HepG2 (cell line): ENCODE measurements around the gene ADAMTS13. TPM values are rescaled to one million over a fixed set of nuclear protein-coding genes. Genes with fewer than 3 reads are reported as not detected.

Experiments
- ATF7 ChIP-seq, 2 experiments: fragments of 450-650 bp in 1 of 2; sonication (generic) in 1 of 2; formaldehyde crosslinking in 1 of 2; IDR thresholded peaks; 2 replicates each; pipeline versions ENCODE4 v1.4.0 to v1.6.1; 2016 to 2020; ENCODE audit warnings: antibody characterized with exemption in 1 of 2, mild to moderate bottlenecking in 1 of 2, missing genetic modification reagents in 1 of 2
- FOXP4 ChIP-seq: sonication (generic); formaldehyde crosslinking; IDR thresholded peaks from 2 replicates; pipeline ENCODE4 v1.4.0; 2020; ENCODE audit warnings: missing genetic modification reagents
- HES4 ChIP-seq: sonication (generic); formaldehyde crosslinking; IDR thresholded peaks from 2 replicates; pipeline ENCODE4 v1.9.0; 2021; ENCODE audit warnings: mild to moderate bottlenecking, missing genetic modification reagents, borderline replicate concordance
- MXD4 ChIP-seq: IDR thresholded peaks from 2 replicates; pipeline ENCODE4 v1.6.1; 2016; ENCODE audit warnings: mild to moderate bottlenecking, missing biosample characterization, missing genetic modification reagents
- PLRG1 ChIP-seq: fragments of 450-650 bp; conservative IDR thresholded peaks from 2 replicates; pipeline ENCODE4 v1.6.1; 2016
- RXRB ChIP-seq: IDR thresholded peaks from 2 replicates; pipeline ENCODE4 v1.6.1; 2016; ENCODE audit warnings: borderline replicate concordance, missing genetic modification reagents, missing compliant biosample characterization
- SNAPC2 ChIP-seq: sonication (generic); formaldehyde crosslinking; IDR thresholded peaks from 2 replicates; pipeline ENCODE4 v1.8.1; 2022; ENCODE audit warnings: mild to moderate bottlenecking, missing genetic modification reagents
- ZFP90 ChIP-seq: sonication (generic); formaldehyde crosslinking; IDR thresholded peaks from 2 replicates; pipeline ENCODE4 v1.8.0; 2022; ENCODE audit warnings: missing genetic modification reagents, mild to moderate bottlenecking, inconsistent platforms, borderline replicate concordance
- ZNF317 ChIP-seq: sonication (generic); formaldehyde crosslinking; IDR thresholded peaks from 2 replicates; pipeline ENCODE4 v1.5.0; 2020; ENCODE audit warnings: mild to moderate bottlenecking, missing genetic modification reagents
- ZNF678 ChIP-seq: sonication (generic); formaldehyde crosslinking; IDR thresholded peaks from 2 replicates; pipeline ENCODE4 v1.4.0; 2020; ENCODE audit warnings: mild to moderate bottlenecking, missing genetic modification reagents
- ZNF768 ChIP-seq: sonication (generic); formaldehyde crosslinking; IDR thresholded peaks from 2 replicates; pipeline ENCODE4 v1.4.0; 2020; ENCODE audit warnings: missing genetic modification reagents
- ZNF776 ChIP-seq: sonication (generic); formaldehyde crosslinking; IDR thresholded peaks from 2 replicates; pipeline ENCODE4 v1.4.0; 2020; ENCODE audit warnings: mild to moderate bottlenecking, missing genetic modification reagents
- polyA plus RNA-seq, 8 experiments: library from polyadenylated mRNA; depleted of rRNA in 3 of 8; stranded (reverse) in 7 of 8; unstranded in 1 of 8; fragments of >200 nt; fragmentation: Illumina TruSeq in 4 of 8; extraction: Trizol in 4 of 8; gene quantifications; 2 replicates each; pipeline versions ENCODE4 v1.2.1 to v1.2.3, GENCODE V29; 2011 to 2016; ENCODE audit warnings: low read depth in 4 of 8, missing spikeins in 1 of 8, mixed read lengths in 1 of 8; ENCODE audit not compliant: insufficient read depth in 1 of 8
- total RNA-seq, 5 experiments: library from RNA; depleted of rRNA; stranded (reverse); fragments of >200 nt; fragmentation: Illumina TruSeq; extraction: Trizol; gene quantifications; 2 replicates each; pipeline ENCODE4 v1.2.3, GENCODE V29; 2016; ENCODE audit warnings: low read depth in 1 of 5
- TF ChIP-seq, protein P1 (sequence below): sonication (generic); formaldehyde crosslinking; conservative IDR thresholded peaks from 2 replicates; pipeline ENCODE4 v1.4.0; 2020; ENCODE audit warnings: missing genetic modification reagents
- TF ChIP-seq, protein P2 (sequence below): sonication (generic); formaldehyde crosslinking; IDR thresholded peaks from 2 replicates; pipeline ENCODE4 v1.4.0; 2020; ENCODE audit warnings: mild to moderate bottlenecking, missing genetic modification reagents
- TF ChIP-seq, protein P3 (sequence below): sonication (generic); formaldehyde crosslinking; IDR thresholded peaks from 2 replicates; pipeline ENCODE4 v1.8.1; 2023; ENCODE audit warnings: missing genetic modification reagents, mild to moderate bottlenecking, borderline replicate concordance
- TF ChIP-seq, protein P4 (sequence below): sonication (generic); formaldehyde crosslinking; IDR thresholded peaks from 2 replicates; pipeline ENCODE4 v1.4.0; 2020; ENCODE audit warnings: mild to moderate bottlenecking, missing genetic modification reagents

Gene ADAMTS13
- total and polyA plus RNA-seq, 2 of the 13 experiments (the other 11 are each of a cell fraction or from before 2014, with no cell fraction given), result 0.91 to 4.5 TPM

DNA sequence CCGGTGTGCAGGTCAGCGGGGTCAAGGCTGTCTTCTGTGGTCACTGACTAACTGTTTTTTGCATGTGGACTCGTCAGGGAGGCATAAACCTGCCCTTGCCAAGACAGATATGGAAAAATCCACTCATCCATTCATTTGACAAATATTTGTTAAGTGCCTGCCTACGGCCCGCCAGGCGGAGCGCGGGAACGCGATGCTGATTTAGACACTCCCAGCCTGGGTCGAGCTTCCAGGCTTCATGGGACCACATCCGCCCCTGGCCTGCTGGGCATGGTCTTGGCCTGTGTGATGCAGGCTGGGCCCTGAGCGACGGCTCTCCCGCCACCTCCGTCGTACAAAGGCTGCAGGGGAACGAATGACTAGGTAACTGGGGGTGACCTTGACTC, 84.5 kb downstream of the ADAMTS13 start (continued):
- TF ChIP-seq, protein P1, sequence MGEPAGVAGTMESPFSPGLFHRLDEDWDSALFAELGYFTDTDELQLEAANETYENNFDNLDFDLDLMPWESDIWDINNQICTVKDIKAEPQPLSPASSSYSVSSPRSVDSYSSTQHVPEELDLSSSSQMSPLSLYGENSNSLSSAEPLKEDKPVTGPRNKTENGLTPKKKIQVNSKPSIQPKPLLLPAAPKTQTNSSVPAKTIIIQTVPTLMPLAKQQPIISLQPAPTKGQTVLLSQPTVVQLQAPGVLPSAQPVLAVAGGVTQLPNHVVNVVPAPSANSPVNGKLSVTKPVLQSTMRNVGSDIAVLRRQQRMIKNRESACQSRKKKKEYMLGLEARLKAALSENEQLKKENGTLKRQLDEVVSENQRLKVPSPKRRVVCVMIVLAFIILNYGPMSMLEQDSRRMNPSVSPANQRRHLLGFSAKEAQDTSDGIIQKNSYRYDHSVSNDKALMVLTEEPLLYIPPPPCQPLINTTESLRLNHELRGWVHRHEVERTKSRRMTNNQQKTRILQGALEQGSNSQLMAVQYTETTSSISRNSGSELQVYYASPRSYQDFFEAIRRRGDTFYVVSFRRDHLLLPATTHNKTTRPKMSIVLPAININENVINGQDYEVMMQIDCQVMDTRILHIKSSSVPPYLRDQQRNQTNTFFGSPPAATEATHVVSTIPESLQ (CRISPR knock-in tag), result no peak
- TF ChIP-seq, protein P2, sequence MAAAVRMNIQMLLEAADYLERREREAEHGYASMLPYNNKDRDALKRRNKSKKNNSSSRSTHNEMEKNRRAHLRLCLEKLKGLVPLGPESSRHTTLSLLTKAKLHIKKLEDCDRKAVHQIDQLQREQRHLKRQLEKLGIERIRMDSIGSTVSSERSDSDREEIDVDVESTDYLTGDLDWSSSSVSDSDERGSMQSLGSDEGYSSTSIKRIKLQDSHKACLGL (CRISPR knock-in tag), result no peak
- TF ChIP-seq RXRB (CRISPR knock-in tag), result peak; percentile 92
- TF ChIP-seq ATF7 (IDR thresholded peaks at IDR 0.05), result no peak
- TF ChIP-seq ATF7 (CRISPR knock-in tag; IDR thresholded peaks at IDR 0.05), result no peak
- TF ChIP-seq, protein P3, sequence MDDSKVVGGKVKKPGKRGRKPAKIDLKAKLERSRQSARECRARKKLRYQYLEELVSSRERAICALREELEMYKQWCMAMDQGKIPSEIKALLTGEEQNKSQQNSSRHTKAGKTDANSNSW (CRISPR knock-in tag), result no peak
- no peak for TF ChIP-seq PLRG1
- 0 out of 2 replicates have a peak, but pooled peaks have one; percentile 35 for TF ChIP-seq MXD4 (CRISPR knock-in tag)
- no peak for TF ChIP-seq SNAPC2 (CRISPR knock-in tag)
- peak; percentile 94 for TF ChIP-seq ZFP90 (CRISPR knock-in tag)
- TF ChIP-seq ZNF776, result no peak; the same call in 1 of the 2 replicates
- TF ChIP-seq FOXP4 (CRISPR knock-in tag), result peak; percentile 75; the same call in 1 of the 2 replicates
- peak; percentile 28; the same call in 1 of the 2 replicates for TF ChIP-seq ZNF768 (CRISPR knock-in tag)
- TF ChIP-seq, protein P4, sequence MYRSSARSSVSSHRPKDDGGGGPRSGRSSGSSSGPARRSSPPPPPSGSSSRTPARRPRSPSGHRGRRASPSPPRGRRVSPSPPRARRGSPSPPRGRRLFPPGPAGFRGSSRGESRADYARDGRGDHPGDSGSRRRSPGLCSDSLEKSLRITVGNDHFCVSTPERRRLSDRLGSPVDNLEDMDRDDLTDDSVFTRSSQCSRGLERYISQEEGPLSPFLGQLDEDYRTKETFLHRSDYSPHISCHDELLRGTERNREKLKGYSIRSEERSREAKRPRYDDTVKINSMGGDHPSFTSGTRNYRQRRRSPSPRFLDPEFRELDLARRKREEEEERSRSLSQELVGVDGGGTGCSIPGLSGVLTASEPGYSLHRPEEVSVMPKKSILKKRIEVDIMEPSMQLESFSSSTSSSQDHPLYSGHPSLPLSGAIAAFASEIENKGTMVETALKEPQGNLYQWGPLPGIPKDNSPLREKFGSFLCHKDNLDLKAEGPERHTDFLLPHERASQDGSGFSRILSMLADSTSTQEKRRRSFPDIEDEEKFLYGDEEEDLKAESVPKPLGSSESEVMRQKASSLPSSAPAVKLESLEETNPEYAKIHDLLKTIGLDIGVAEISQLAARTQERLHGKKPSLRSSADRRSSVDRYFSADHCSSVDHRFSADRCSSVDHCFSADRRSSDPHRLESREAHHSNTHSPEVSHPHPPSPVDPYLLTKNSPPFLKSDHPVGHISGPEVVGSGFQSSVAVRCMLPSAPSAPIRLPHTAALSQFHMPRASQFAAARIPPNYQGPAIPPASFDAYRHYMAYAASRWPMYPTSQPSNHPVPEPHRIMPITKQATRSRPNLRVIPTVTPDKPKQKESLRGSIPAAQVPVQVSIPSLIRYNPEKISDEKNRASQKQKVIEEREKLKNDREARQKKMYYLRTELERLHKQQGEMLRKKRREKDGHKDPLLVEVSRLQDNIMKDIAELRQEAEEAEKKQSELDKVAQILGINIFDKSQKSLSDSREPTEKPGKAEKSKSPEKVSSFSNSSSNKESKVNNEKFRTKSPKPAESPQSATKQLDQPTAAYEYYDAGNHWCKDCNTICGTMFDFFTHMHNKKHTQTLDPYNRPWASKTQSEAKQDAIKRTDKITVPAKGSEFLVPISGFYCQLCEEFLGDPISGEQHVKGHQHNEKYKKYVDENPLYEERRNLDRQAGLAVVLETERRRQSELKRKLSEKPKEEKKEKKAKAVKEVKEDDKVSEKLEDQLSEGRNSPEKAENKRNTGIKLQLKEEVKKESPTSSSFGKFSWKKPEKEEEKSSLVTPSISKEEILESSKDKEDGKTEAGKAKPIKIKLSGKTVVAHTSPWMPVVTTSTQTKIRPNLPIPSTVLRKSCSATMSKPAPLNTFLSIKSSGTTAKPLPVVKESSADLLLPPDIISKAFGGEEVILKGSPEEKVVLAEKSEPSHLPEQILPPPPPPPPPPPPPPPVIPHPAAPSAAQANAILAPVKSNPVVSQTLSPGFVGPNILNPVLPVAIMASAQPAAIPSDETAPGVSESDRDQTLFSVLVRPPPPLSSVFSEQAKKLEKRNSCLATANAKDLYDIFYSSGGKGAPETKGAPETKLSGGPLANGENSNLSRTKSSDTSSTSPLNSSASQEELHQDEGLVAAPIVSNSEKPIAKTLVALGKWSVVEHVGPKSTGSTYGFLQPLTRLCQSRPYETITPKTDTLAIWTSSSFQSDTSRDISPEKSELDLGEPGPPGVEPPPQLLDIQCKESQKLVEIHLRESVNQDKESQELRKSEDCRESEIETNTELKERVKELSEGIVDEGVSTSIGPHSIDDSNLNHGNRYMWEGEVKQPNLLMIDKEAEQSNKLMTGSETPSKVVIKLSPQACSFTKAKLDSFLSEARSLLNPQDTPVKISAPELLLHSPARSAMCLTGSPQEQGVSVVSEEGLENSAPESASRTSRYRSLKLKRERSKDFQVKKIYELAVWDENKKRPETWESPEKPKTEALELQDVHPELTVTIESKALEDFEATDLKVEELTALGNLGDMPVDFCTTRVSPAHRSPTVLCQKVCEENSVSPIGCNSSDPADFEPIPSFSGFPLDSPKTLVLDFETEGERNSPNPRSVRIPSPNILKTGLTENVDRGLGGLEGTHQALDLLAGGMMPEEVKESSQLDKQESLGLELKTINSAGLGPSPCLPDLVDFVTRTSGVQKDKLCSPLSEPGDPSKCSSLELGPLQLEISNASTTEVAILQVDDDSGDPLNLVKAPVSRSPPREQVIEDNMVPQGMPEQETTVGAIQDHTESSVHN (CRISPR knock-in tag), result no peak
- 0 out of 2 replicates have a peak, but pooled peaks have one; percentile 48 for TF ChIP-seq ZNF678 (CRISPR knock-in tag)
- peak; percentile 77; the same call in 1 of the 2 replicates for TF ChIP-seq HES4
- TF ChIP-seq ZNF317, result peak; percentile 70; the same call in 1 of the 2 replicates
